KMS-11 (cell line): Measurements from ENCODE around the gene SORCS2.

Source experiments
- H2AFZ ChIP-seq: fragments of 200-600 bp; sonication (generic); 2 replicates; pipeline ENCODE4 v1.6.1; 2016; ENCODE audit warnings: antibody characterized with exemption, mixed run types, low read depth
- H3K27ac ChIP-seq: fragments of 200-600 bp; sonication (generic); 2 replicates; pipeline ENCODE4 v1.6.1; 2016; ENCODE audit warnings: mild to moderate bottlenecking, mixed run types
- H3K27me3 ChIP-seq: fragments of 200-600 bp; sonication (generic); 2 replicates; pipeline ENCODE4 v1.6.1; 2017; ENCODE audit warnings: mild to moderate bottlenecking, low read depth, mixed run types, moderate library complexity; ENCODE audit not compliant: insufficient read depth
- H3K36me3 ChIP-seq: fragments of 200-600 bp; sonication (generic); 2 replicates; pipeline ENCODE4 v1.6.1; 2017; ENCODE audit warnings: mild to moderate bottlenecking, mixed run types; ENCODE audit not compliant: insufficient read depth
- H3K4me1 ChIP-seq: fragments of 200-600 bp; sonication (generic); 2 replicates; pipeline ENCODE4 v1.6.1; 2016; ENCODE audit warnings: mild to moderate bottlenecking, low read depth, mixed run types; ENCODE audit not compliant: poor library complexity, severe bottlenecking
- H3K4me2 ChIP-seq: fragments of 200-600 bp; sonication (generic); 2 replicates; pipeline ENCODE4 v1.7.0; 2016; ENCODE audit warnings: mild to moderate bottlenecking, mixed run types
- H3K4me3 ChIP-seq: fragments of 200-600 bp; sonication (generic); IDR thresholded peaks from 2 replicates; pipeline ENCODE4 v1.6.1; 2017; ENCODE audit warnings: low read depth, low read length, mixed read lengths; ENCODE audit not compliant: insufficient read depth
- H3K79me2 ChIP-seq: fragments of 200-600 bp; sonication (generic); 2 replicates; pipeline ENCODE4 v1.6.1; 2016; ENCODE audit warnings: low read depth, mixed run types; ENCODE audit not compliant: insufficient read depth
- H3K9ac ChIP-seq: fragments of 200-600 bp; sonication (generic); 2 replicates; pipeline ENCODE4 v1.6.1; 2016; ENCODE audit warnings: mild to moderate bottlenecking, mixed run types
- H4K20me1 ChIP-seq: fragments of 200-600 bp; sonication (generic); 2 replicates; pipeline ENCODE4 v1.6.1; 2016; ENCODE audit warnings: mild to moderate bottlenecking, mixed run types; ENCODE audit not compliant: insufficient read depth
- TF ChIP-seq, protein P1 (sequence below): fragments of 200-600 bp; sonication (generic); conservative IDR thresholded peaks from 2 replicates; pipeline ENCODE4 v1.6.1; 2017; ENCODE audit warnings: low read depth, mild to moderate bottlenecking, antibody characterized with exemption, low read length, moderate library complexity, mixed read lengths

Gene SORCS2

DNA sequence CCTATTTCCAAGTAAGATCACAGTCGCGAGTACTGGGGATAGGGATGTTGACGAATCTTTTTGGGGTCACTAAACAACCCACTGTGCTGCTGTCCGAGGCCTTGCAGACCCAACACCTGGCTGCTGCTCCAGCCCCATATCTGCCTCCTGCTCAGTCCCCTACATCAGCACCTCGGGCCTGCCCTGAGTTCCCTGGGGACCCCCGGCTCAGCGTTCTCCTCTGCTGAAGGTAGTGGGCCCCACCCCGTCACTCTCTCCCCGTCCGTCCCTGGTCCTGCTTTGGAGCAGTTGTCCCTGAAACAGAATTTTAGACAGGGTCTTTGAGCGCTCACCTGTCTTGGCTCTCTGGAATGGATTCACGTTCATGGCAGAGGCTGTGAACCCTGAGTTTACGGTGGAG lies 444.8 kb downstream of the SORCS2 start:
- Histone ChIP-seq H3K79me2 (no peaks in the 10 kb centered on the region), H3K4me2 (no peak overlapping the region), H3K36me3 (no peaks in the 10 kb centered on the region), H3K27me3 (no peaks in the 10 kb centered on the region), H3K9ac (no peak overlapping the region), H2AFZ (no peak overlapping the region), H3K4me1 (no peaks in the 10 kb centered on the region), H4K20me1 (no peaks in the 10 kb centered on the region), H3K4me3 (no peak overlapping the region), H3K27ac (no peak overlapping the region)
- TF ChIP-seq, protein P1, sequence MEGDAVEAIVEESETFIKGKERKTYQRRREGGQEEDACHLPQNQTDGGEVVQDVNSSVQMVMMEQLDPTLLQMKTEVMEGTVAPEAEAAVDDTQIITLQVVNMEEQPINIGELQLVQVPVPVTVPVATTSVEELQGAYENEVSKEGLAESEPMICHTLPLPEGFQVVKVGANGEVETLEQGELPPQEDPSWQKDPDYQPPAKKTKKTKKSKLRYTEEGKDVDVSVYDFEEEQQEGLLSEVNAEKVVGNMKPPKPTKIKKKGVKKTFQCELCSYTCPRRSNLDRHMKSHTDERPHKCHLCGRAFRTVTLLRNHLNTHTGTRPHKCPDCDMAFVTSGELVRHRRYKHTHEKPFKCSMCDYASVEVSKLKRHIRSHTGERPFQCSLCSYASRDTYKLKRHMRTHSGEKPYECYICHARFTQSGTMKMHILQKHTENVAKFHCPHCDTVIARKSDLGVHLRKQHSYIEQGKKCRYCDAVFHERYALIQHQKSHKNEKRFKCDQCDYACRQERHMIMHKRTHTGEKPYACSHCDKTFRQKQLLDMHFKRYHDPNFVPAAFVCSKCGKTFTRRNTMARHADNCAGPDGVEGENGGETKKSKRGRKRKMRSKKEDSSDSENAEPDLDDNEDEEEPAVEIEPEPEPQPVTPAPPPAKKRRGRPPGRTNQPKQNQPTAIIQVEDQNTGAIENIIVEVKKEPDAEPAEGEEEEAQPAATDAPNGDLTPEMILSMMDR = no peak

DNA sequence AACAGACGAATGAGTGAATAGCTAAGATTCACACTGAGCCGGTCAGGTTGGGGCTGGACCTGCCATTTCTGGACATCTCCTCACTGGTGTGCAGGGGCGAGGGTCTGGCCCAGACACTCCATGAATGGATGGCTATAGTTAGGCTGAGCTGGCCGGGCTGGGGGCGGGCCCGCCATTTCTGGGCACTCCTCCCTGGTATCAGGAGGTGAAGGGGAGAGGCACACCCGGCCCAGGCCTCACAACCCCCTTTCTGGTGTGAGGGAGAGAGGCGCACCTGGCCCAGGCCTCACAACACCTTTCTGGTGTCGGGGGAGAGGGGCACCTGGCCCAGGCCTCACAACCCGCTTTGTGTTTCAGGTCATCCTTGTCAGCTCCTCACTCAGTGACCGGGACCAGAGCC lies 445.6 kb downstream of the SORCS2 start:
- Histone ChIP-seq H3K79me2 (no peaks in the 10 kb centered on the region), H3K36me3 (no peaks in the 10 kb centered on the region), H2AFZ (no peak overlapping the region), H3K4me3 (no peak overlapping the region), H4K20me1 (no peaks in the 10 kb centered on the region), H3K4me1 (no peaks in the 10 kb centered on the region), H3K4me2 (no peak overlapping the region), H3K9ac (no peak overlapping the region), H3K27me3 (no peaks in the 10 kb centered on the region), H3K27ac (no peak overlapping the region)
- TF ChIP-seq, protein P1 = no peak

DNA sequence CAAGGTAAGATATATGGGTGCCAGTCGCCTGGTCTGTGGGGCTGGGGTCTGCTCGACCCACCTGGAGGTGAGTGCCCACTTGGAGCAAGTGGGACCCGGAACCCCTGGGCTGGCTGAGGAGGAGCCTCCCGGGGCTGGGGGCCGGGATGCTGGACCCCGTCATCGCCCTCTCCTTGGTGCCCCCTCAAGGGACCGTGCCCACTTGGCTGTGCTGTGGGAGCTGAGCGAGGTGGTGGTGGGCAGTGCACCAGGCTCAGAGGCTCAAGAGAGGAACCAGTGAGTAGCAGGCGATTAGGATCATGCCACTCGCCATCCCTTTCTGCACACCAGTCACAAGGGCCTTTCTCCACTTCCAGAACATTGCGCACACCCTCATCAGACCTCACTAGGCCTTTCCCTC lies 446.2 kb downstream of the SORCS2 start:
- Histone ChIP-seq H3K36me3 (no peaks in the 10 kb centered on the region), H3K4me3 (no peak overlapping the region), H3K9ac (no peak overlapping the region), H3K4me2 (no peak overlapping the region), H3K27ac (no peak overlapping the region), H3K27me3 (no peaks in the 10 kb centered on the region), H4K20me1 (no peaks in the 10 kb centered on the region), H3K4me1 (no peaks in the 10 kb centered on the region), H2AFZ (no peak overlapping the region), H3K79me2 (no peaks in the 10 kb centered on the region)
- TF ChIP-seq, protein P1 = no peak

DNA sequence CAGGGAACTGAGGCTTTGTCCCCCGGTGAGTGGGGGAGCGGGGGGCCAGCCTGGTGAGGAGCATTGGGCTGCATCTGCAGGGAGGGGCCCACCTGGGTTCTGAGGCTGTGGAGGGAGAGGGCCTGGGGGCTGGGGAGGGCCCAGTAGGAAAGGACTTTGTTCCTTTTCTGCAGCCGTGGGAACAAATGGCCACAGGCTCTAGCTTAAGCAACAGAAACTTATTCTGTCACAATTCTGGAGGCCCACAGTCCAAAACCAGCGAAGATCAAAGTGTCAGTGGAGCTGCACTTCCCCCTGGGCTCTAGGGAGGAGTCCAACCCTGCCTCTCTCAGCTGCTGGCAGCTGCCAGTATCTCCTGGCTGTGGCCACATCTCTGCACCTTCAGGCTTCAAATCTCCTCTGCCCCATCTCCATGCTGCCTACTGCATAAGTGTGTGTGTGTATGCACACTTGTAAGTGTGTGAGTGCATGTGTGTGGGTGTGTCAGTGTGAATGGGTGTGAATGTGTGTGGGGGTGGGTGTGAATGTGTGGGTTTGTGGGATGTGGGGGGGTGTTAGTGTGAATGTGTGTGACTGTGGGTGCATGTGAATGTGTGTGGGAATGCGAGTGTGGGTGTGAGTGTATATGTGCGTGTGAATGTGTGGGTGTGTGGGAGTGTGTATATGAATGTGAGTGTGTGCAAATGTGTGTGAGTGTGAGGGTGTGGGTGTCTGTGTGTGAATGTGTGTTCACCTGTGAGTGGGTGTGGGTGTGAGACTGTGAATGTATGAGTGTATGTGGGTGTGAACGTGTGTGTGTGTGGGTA lies 446.8 kb downstream of the SORCS2 start:
- Histone ChIP-seq H3K4me2 (no peak overlapping the region), H3K4me1 (no peaks in the 10 kb centered on the region), H3K27ac (no peak overlapping the region), H2AFZ (no peak overlapping the region), H3K27me3 (no peaks in the 10 kb centered on the region), H3K36me3 (no peaks in the 10 kb centered on the region), H4K20me1 (no peaks in the 10 kb centered on the region), H3K79me2 (no peaks in the 10 kb centered on the region), H3K4me3 (no peak overlapping the region), H3K9ac (no peak overlapping the region)
- TF ChIP-seq, protein P1 = no peak
